PFSK-1 (cell line): Measurements from ENCODE around the gene SLC6A6.

Source experiments
- FOXP2 ChIP-seq: optimal IDR thresholded peaks from 2 replicates; pipeline ENCODE3; 2011; ENCODE audit warnings: borderline replicate concordance, control low read depth, inconsistent platforms; ENCODE audit not compliant: insufficient read depth; ENCODE audit errors: extremely low read length, extremely low read depth
- POLR2AphosphoS5 ChIP-seq: IDR thresholded peaks from 2 replicates; pipeline ENCODE4 v1.6.1; 2012; ENCODE audit warnings: low read depth, mild to moderate bottlenecking, control low read depth, low read length, moderate library complexity
- REST ChIP-seq, 2 experiments: IDR thresholded peaks; 2 replicates each; pipeline versions ENCODE4 v1.6.1 to v1.8.0; 2011 to 2012; ENCODE audit warnings: low read depth in 2 of 2, low read length in 2 of 2, control low read depth in 1 of 2, inconsistent platforms in 1 of 2, mild to moderate bottlenecking in 1 of 2, moderate library complexity in 1 of 2; ENCODE audit not compliant: insufficient read depth in 1 of 2
- SIN3A ChIP-seq: IDR thresholded peaks from 2 replicates; pipeline ENCODE4 v1.6.1; 2012; ENCODE audit warnings: mild to moderate bottlenecking, low read length, moderate library complexity, borderline replicate concordance; ENCODE audit not compliant: insufficient read depth
- TAF1 ChIP-seq: IDR thresholded peaks from 2 replicates; pipeline ENCODE4 v1.6.1; 2012; ENCODE audit warnings: low read length, control low read depth, borderline replicate concordance; ENCODE audit not compliant: insufficient read depth

SLC6A6 gene

GRCh38 chr3:14481018-14481645 is 78.7 kb downstream of the SLC6A6 start:
- no peak for TF ChIP-seq REST (IDR thresholded peaks at IDR 0.05; ENCODE audit: insufficient read depth in 1 of 2, low read depth in 2 of 2, low read length in 2 of 2)
- no peak for TF ChIP-seq TAF1
- no peak for TF ChIP-seq POLR2AphosphoS5
- no peak for TF ChIP-seq FOXP2

GRCh38 chr3:14481646-14482036 is 79.2 kb downstream of the SLC6A6 start:
- TF ChIP-seq FOXP2 = no peak
- TF ChIP-seq SIN3A = no peak

DNA sequence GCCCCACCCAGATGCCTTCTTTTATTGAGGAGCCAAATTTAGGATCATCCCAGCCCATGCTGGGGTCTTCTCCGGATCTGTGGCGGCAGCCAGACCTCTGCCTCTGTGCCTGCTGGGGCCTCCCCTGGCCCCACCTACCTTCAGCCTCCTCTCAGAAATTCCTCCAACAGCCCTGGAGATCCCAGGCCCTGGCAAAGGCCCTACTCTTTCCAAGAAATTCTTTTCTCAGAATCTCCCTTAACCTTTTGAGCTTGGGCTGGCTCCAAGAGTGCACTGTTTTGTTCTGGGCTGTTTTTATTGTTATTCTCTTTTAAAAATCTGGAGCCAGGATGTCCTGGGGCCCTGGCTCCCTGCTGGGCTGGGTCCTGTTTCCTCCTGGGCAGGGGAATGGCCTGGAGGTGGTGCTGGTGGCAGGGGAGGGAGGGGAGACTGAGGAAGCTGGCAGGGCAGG is 79.9 kb downstream of the SLC6A6 start:
- no peak for TF ChIP-seq REST (IDR thresholded peaks at IDR 0.05; ENCODE audit: insufficient read depth in 1 of 2, low read depth in 2 of 2, low read length in 2 of 2)
- no peak for TF ChIP-seq FOXP2
- TF ChIP-seq POLR2AphosphoS5 = no peak
- TF ChIP-seq TAF1 = no peak
- no peak for TF ChIP-seq SIN3A

DNA sequence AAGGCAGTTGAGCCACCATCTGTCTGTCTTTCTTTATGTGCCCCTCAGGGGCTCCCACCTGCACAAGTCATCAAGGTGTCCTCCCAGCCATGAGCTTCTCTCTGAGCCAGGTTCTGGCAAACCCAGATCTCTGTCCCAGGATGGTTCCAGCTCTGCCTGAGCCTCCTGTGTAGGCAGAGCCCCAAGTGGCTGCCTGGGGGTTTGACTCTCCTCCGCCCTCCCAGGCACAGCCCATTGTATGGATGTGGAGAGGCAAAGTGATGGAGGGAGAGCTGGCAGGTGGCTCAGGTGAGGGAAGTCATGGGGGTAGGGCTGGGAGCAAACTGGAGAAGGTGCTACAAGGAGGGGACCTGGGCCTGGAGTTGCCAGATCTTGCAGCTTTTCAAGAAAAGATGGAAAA is 80.9 kb downstream of the SLC6A6 start:
- no peak for TF ChIP-seq FOXP2
- TF ChIP-seq POLR2AphosphoS5 = no peak
- TF ChIP-seq TAF1 = no peak
- no peak for TF ChIP-seq REST (IDR thresholded peaks at IDR 0.05; ENCODE audit: insufficient read depth in 1 of 2, low read depth in 2 of 2, low read length in 2 of 2)
- no peak for TF ChIP-seq SIN3A

DNA sequence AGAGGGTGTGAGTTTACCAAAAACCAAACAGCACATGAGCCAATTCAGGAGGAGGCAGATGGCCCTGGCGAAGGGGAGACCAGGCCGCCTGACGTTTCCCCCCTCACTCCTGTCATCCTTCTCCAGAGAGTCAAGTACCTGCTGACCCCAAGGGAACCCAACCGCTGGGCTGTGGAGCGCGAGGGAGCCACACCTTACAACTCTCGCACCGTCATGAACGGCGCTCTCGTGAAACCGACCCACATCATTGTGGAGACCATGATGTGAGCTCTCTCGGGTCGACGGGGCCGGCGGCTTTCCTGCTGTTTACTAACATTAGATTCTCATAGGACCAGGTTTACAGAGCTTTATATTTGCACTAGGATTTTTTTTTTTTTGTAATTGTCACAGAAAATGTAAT is 82.3 kb downstream of the SLC6A6 start:
- no peak for TF ChIP-seq REST (IDR thresholded peaks at IDR 0.05; ENCODE audit: insufficient read depth in 1 of 2, low read depth in 2 of 2, low read length in 2 of 2)

- TF ChIP-seq POLR2AphosphoS5 (no peak), TAF1 (no peak), FOXP2 (no peak), SIN3A (no peak), REST (IDR thresholded peaks at IDR 0.05; ENCODE audit: insufficient read depth in 1 of 2, low read depth in 2 of 2, low read length in 2 of 2) (no peak)
These were observed 83.6 kb downstream of the SLC6A6 start for GRCh38 chr3:14485981-14486380.
